Measurements from ENCODE around the gene SMPD3.
A peak's percentile ranks its signal among the peaks of the same experiment; 100 is the strongest.

SMPD3 gene

DNA sequence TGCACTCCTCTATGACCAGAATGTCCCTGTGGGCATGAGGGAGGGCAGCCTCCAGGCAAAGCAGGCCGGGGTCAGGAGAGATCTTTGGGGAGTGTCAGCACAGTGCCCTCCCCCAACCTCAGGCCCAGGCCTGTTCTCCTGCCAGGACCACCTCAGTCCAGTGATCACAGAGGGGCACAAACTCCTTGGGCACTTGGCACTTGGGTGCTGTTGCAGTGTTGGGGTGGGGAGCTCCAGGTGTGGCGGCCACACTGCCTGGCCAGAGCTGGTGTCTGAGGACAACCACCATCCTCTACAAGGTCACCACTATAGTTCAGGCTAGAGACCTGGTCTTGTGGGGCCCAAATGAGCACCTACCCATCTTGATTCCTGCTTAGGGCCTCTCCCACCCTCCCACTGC is 37.2 kb downstream of the SMPD3 start:
- no peak for DNase-seq (ENCODE audit: extremely low spot score, insufficient read length, low read depth)
- no peak for FAIRE-seq

DNA sequence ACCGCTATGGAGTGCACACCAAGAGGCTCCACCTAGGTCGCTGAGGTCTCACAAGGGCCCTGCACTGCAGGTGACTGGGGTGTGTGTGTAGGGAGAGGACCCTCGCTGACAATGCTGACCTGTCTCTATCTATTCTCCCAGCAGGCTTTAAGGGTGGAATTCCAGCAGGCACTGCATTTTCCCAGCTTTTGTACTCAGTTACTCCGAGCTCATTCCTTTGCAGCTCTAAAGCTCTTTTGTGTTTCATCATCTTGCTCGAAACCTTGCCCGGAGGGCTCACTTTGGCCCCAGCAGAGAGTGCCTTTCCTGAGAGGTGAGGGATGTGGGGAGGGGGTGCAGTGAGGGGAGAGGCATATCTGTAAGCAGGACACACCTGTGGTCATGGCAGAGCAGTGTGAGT is 39.3 kb downstream of the SMPD3 start:
- DNase-seq (ENCODE audit: extremely low spot score, insufficient read length, low read depth) (no peak), FAIRE-seq (no peak)

DNA sequence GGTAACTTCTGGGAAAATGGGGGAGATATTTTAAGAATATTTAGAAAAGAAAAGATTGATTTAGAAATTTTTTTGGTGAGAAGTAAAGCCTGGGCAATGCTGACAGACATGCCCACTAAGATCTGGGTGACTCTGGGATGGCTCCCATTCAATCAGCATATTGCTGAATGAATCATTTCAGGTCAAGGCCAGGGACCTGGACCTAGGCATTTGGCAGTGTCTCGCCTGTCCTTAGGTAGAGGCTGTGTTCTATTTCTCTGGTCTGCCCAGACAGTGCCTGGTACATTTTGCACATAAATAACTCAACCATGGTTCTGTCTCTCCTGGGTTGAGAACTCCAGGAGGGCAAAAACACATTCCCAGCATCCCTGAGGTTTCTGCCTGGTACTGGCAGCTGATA is 39.9 kb downstream of the SMPD3 start:
- DNase-seq (ENCODE audit: extremely low spot score, insufficient read length, low read depth) (no peak), FAIRE-seq (no peak)

DNA sequence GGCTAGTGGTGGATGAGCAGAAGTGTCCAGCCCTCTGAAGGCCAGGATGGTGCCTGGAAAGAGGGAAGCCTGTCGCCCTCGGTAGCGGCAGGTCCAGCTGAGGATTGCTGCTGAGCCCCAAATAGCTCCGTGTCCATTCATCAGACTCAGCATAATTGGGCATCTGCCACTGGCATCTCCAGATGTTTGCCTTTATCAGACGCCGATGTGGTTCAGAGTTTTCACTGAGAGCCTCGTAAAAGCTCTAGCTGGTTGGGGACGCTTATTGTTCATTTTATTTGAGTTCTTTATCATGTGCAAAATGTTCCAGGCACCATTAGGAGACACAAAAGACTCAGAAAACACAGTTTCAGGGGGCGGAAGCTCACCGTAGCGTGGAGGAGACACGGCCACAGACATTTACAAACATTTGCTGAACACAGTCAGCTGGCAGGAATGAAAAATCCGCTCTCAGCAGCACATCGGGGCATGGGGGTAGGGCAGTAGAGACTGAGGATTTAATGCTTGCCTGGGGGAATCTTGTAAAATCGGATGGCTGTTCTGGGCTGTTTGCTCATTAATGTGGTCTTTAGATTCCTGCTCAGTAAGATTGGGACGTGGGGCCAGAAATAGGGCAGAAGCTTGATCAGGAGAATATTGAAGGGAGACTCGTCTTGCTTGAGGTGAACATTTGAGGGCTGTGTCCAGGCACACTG is 41.7 kb downstream of the SMPD3 start:
- no peak for FAIRE-seq
- DNase-seq (ENCODE audit: extremely low spot score, insufficient read length, low read depth) = no peak

DNA sequence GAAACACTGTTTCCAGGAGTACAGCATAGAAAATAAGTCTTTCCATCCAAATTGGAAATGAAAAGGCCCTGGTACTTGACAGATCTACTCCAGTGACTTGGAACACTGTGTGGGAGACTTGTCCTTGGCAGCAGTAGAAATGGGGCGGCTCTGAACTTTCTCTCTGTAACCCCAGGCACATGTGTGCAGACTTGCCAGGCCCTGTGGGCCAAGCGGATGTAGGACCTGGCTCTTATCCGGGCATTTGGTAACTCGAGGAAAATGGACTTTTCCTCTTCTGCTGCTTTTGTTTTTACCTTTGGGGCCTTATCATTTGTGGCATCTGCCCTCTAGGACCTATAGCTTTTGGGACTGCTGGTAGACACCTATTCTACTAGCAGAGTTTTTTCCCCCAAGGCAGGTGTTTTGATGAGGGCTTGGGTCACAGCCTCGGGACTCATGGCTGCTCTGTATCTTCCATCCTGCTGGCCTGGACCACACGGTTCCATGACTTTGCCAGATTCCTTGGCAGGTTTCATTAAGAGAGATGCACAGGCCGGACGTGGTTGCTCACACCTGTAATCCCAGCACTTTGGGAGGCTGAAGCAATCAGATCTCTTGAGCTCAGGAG is 43.5 kb downstream of the SMPD3 start:
- no peak for FAIRE-seq
- DNase-seq (ENCODE audit: extremely low spot score, insufficient read length, low read depth) = no peak

DNA sequence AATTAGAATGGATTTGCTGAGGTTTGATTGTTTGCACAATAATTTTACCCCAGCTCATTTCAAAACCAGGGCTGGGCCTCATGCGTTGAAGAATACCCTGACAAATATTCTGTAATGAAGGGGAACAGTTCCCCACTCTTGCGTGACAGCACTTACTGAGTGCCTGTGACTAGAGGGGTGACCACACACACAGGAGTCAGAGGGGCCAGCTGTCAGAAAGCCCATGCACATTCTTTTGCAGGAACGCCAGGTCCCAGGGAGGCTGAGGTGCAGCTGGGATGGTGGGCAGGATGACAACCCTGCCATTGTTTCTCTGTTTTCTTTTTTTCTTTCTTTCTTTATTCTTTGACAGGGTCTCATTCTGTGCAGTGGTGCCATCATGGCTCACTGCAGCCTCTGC is 44.6 kb downstream of the SMPD3 start:
- no peak for FAIRE-seq
- DNase-seq (ENCODE audit: extremely low spot score, insufficient read length, low read depth) = no peak

DNA sequence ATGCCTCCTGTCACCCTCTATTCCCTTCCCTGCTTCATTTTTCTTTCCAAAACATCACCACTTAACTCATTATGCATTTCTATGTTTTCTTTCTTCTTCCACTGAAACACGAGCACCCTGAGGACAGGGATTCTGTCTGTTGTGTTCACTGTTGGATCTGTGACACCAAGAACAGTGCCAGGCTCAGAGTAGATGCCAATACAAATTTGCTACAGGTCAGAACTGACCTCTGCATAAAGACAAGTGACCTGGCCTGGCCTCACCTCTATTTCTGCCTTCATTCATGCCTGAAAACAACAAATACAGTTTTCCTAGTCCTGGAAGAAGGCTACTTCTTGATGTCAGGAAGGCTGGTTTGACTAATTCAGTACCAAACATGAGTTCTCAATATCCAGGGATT is 45.1 kb downstream of the SMPD3 start:
- FAIRE-seq (no peak), DNase-seq (ENCODE audit: extremely low spot score, insufficient read length, low read depth) (no peak)

DNA sequence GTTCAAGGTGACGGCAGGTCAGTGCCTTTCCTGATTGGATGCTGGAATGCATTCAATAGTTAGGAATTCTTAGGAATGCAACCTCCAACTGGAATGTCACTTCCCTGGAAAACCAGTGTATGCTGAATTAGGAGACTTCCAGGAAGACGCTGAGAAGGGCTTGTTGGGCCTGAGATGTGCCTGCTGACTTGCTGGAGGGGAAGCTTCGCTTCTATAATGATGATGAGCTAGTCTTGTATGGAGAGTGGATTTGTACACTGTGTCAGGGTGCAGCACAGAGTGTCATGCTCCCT is 45.6 kb downstream of the SMPD3 start:
- no peak for FAIRE-seq
- DNase-seq (ENCODE audit: extremely low spot score, insufficient read length, low read depth) = no peak

DNA sequence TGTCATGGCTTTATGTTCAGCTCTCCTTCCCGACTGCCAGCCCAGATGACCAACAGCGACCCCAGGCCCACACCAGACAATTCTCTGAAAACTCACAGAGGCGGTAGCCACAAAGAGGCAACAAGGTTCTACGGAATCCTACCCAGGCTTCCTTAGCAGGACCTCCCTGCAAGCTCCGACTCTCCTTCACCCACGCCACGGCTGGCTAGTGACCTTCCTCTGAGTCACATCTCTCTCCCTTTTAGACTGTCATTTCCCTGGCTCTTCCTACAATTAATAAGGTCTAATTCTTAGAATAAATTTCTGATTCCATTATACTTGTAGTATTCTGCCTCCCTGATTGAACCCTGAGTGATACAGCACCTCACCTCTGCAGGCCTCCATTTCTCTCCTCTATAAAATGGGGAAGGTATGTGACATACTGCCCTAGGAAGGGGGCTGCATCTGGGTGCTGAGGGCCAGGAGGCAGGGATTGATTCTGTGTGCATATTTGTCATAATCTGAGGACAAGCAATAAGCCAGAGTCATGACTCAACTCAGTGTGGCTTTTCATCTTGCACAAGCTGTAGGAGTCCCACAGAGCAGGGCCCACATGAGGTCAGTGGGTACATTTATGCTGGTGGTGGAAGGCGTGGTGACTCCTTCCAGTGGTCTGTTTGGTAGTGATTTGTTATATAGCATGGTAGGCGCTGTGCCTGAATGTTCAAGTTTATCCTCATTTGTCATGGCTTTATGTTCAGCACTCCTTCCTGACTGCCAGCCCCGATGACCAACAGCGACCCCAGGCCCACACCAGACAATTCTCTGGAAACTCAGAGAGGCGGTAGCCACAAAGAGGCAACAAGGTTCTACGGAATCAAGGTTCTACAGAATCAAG is 46.2 kb downstream of the SMPD3 start:
- FAIRE-seq (no peak), DNase-seq (ENCODE audit: extremely low spot score, insufficient read length, low read depth) (no peak)

DNA sequence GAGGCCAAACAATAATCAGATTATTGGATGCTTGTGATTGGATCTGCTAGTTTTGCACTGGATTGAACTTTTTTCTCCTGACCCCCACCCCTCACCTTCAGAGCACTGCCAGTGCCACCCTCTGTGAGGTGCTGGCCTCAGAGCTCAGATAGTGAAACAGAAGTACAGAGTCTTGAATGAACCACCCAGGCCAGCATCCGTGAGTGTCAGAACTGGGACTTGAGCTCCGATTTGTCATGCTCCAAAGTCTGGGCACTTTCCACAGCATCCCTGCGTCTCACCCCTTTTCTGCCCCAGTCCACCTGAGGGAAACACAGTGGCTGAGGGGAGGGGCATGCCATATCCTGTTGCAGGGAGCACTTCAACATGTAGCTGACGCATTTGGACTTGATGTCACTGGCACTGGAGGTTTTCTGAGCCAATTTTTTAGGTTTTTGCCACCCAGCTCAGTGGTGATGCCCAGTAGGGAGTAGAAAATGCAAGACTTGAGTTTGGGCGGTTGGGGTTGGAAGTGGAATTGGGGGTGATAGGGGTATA is 47.3 kb downstream of the SMPD3 start:
- no peak for DNase-seq (ENCODE audit: extremely low spot score, insufficient read length, low read depth)
- FAIRE-seq = no peak

DNA sequence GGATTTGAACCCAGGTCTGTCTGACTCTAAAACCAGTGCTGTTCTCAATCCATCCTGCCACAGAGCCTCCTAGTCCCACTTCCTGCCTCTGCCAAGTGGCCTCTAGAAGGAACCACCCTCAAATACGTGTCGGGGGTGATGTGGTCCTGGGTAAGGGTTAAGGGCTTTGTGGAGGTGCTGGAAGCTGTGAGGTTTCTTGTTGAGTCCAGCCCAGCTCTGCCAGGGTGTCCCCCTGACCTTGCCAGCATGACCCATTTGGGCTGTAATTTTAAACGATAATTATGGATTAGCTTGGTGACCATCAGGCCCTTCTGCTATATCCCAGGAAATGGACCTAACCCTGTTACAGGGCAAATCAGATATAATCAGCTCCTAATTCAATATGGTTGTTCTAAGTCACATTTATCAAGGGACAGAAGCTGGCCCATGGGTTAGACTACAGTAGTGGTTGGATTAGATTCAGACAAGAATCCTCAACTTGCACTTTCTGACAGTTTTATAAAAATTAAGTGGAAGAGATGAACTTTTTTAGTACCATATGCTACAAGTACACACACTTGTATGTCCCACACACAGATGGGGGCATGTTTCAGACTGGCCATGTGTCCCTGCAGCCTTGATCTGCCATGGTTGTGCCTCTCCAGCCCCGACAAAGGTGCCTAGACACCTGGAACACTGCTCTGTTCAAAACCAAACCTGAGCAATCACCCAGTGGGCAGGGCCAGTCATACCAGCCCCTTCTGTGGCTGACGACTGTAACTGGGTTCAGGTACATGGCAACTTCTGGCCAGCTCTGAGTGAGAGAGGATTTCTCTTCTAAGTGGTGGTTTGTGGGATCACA is 48.0 kb downstream of the SMPD3 start:
- FAIRE-seq (no peak), DNase-seq (ENCODE audit: extremely low spot score, insufficient read length, low read depth) (no peak)

DNA sequence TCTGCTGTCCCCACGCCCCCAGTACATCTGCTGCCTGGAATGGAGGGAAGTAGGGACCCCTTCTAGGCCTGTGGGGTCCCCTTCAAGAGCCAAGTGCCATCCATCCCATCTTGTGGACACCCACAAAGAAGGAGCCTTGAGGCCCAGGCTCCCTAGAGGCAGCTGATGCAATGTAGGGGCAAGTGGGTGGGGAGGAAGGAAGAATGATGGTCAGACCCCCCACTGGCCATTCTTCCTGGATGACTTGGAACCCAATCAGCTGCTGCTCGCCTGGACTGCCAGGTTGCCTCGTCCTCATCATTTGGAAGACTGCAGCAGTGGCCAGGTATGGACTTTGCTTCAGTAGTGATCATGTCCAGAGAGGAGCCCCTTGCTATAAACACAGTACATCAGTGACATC is 48.9 kb downstream of the SMPD3 start:
- DNase-seq (ENCODE audit: extremely low spot score, insufficient read length, low read depth) (no peak), FAIRE-seq (no peak)

DNA sequence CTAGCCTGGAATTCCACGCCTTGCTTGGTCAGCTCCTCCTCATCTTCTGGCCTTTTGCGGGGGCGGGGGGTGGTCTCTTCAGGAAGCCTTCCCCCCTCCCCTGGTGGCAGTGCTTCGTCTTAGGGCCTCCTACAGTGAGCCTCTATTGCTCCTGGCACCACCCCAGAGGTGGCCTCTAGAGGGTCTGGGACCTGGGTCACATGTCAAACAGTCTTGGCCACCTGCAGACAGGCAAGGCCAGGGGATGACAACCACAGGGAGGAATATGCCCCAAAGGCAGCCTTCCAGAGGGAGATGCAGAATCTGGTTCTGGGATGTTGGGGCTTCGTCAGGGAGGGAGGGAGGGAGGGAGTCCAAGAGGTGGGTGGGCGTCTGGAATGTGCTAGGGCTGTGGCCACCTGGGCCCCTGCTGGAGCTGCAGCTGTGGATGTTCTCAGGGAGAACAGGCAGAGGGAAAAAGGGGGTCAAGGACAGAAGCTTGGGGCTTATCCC is 50.6 kb downstream of the SMPD3 start:
- FAIRE-seq (no peak), DNase-seq (ENCODE audit: extremely low spot score, insufficient read length, low read depth) (no peak)

DNA sequence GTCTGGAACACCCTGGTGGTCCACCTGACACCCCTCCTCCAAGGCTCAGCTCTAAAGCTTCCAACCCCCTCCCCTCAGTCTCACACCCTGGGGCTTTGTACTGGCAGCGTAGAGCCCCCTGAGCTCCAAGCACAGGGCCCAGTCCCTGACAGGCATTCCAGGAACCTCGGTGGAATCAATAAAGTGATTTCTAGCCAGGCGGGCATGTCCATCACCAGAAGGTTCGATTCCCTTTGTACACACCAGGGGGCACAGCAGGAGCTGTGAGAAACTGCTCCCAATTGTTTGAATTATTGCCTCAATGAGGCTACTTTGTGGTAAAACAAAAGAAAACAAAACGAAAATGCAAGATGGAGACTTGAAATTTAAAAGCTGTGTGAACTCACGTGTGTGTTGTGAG is 51.8 kb downstream of the SMPD3 start:
- DNase-seq (ENCODE audit: extremely low spot score, insufficient read length, low read depth) (no peak), FAIRE-seq (peak; percentile 84)

DNA sequence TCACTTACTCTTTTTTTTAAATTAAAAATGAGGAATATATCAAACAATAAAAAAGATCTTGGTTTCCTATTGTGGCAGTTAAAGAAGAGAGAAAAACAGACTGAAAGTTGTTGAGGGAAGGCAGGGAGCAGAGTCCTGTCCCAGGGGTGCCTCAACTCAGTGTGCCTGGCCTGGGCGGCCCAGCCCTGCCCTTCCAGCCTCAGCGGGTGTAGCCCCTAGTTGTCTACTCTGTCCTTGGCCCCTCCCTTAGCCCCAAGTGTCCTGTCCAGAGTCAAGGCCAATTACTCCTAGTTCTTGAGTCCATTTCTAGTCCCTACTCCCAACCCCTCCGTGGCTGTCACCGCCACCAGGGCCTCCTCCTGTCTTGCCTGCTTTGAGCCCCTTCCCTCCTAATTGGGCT is 52.5 kb downstream of the SMPD3 start:
- FAIRE-seq = no peak
- DNase-seq (ENCODE audit: extremely low spot score, insufficient read length, low read depth) = no peak

DNA sequence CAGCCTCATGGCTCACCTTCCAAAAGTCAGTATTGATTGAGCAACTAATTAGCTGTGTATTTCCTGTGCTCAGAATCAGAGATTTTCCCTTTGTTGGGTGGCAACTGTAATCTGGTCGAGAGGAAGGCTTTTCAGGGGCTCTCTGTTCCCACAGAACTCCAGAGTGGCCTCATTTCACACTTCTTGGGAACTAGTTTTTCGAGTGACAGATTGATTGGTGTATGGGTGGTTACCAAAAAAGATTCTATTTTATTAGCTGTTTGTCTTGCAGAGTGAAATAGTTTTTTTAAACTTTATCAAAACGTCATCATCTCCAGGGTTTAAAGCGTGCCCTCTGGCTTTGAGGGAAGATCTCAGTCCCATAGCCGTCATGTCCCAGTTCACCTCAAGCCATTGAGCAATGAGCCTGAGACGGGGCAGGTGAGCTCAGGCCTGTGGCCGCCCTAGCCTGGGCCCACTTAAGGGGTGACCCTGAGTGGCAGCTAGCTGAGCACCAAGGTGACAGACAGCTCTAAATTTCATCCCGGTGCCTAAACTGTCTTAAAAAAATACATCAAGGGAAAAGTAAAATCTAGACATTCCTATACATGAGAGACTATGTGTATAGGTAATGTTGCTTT is 53.0 kb downstream of the SMPD3 start:
- DNase-seq (ENCODE audit: extremely low spot score, insufficient read length, low read depth) = no peak
- FAIRE-seq = no peak

DNA sequence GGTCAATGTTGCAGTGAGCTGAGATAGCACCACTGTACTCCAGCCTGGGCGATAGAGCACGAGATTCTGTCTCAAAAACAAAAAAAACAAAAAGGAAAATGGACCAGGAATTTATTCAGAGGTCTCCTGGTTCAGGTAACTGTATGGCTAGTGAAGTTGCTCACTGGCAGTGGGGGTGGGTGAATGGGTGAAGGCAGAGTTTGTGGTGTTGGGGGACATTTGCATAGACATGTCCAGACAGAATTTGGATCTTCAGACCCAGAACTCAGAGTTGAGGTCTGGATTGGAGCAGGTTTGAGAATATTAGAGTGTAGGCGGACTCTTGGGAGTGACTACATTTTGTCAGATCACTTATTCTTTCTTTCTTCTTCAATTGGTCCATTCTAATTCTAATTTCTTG is 55.0 kb downstream of the SMPD3 start:
- no peak for DNase-seq (ENCODE audit: extremely low spot score, insufficient read length, low read depth)
- FAIRE-seq = no peak

DNA sequence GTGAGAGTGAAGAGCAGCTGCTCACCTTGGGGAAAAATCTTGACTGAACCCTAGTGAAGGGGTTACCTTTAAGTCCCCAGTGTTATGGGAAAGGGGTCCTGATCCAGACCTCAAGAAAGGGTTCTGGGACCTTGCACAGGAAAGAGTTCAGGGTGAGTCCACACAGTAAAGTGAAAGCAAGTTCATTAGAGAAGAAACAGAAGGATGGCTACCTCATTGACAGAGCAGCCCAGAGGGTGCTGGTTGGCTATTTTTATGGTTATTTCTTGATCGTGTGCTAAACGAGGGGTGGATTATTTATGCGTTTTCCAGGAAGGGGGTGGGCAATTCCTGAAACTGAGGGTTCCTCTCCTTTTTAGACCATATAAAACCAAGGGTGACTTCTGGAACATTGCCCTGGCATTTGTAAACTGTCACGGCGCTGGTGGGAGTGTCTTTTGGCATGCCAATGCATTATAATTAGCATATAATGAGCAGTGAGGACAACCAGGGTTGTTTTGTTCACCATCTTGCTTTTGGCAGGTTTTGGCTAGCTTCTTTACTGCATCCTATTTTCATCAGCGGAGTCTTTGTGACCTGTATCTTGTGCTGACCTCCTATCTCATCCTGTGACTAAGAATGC is 58.4 kb downstream of the SMPD3 start:
- DNase-seq (ENCODE audit: extremely low spot score, insufficient read length, low read depth) (no peak), FAIRE-seq (no peak)

DNA sequence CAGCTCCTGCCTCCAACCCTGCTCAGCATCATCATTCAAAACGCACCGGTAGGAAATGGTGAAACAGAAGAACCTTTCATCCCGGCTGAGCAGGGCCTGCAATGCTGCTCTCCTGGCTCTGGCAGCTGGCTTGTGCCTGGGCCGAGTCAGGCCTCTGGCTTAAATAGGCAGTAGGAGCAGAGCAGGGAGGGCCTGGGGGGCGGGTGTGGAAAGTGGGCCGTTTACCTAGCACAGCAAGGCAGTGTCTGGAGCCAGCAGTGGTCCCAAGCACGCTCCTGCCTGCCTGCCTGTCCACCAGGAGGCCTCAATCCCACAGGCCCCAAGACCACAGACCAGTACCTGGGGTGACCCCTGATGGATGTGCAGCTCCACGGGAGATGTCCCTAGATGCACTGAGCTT is 59.3 kb downstream of the SMPD3 start:
- no peak for FAIRE-seq
- no peak for DNase-seq (ENCODE audit: extremely low spot score, insufficient read length, low read depth)

Measured in GM18507 (cell line).